ENCODE measurements around the gene EXD2. TPM values are rescaled to one million over a fixed set of nuclear protein-coding genes. Genes with fewer than 3 reads are reported as not detected.

The EXD2 gene
- total RNA-seq, 1 donor from 2014 or later: 31.2 TPM

DNA sequence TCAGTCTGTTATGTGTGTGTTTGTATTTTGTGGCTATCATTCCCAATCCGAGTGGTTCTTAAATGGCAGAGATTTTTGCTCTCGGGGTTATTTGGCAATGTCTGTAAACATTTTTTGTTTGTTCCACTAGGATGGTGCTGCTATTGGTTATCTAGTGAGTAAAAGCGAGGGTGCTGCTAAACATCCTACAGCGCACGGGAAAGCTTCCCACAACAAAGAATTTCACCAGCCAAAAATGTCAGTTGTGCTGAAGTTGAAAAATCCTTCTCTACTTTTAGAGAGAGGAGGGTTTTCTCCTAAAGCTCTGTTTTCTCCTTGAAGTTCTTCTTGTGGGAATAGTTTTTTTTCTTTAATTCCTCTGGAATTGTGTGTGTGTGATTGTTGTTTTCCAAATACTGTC lies 2.4 kb downstream of the EXD2 start:
- H3K27ac Mint-ChIP-seq (ENCODE audit: unreplicated experiment): no peak overlapping the region

DNA sequence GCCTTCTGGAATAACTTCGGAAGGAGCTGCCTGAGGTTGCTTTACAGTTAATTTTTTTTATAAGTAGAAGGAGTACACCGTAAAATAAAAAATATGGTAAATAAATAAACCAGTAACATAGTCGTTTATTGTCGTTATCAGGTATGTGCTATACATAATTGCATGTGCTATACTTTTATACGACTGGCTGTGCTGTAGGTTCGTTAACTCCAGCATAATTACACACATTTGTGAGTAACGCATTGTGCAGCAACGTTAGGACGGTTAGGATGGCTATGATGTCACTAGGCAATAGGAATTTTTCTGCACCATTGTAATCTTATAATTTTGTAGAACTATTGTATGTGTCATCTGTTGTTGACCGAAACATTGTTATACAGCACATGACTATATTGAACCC lies 8.5 kb downstream of the EXD2 start:
- H3K4me1 Mint-ChIP-seq (ENCODE audit: low read depth, unreplicated experiment): no peaks in the 10 kb centered on the region
- TF ChIP-seq, protein P1, sequence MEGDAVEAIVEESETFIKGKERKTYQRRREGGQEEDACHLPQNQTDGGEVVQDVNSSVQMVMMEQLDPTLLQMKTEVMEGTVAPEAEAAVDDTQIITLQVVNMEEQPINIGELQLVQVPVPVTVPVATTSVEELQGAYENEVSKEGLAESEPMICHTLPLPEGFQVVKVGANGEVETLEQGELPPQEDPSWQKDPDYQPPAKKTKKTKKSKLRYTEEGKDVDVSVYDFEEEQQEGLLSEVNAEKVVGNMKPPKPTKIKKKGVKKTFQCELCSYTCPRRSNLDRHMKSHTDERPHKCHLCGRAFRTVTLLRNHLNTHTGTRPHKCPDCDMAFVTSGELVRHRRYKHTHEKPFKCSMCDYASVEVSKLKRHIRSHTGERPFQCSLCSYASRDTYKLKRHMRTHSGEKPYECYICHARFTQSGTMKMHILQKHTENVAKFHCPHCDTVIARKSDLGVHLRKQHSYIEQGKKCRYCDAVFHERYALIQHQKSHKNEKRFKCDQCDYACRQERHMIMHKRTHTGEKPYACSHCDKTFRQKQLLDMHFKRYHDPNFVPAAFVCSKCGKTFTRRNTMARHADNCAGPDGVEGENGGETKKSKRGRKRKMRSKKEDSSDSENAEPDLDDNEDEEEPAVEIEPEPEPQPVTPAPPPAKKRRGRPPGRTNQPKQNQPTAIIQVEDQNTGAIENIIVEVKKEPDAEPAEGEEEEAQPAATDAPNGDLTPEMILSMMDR (IDR thresholded peaks at IDR 0.05; ENCODE audit: partially characterized antibody, unreplicated experiment): no peak
- no peaks in the 10 kb centered on the region for H3K36me3 Mint-ChIP-seq (ENCODE audit: unreplicated experiment)
- H3K27me3 Mint-ChIP-seq (ENCODE audit: unreplicated experiment): no peaks in the 10 kb centered on the region
- DNase-seq: no peak
- peaks cover 2% of the 10 kb centered on the region for H3K9me3 Mint-ChIP-seq (ENCODE audit: unreplicated experiment)
- H3K4me3 Mint-ChIP-seq (ENCODE audit: unreplicated experiment): no peak overlapping the region
- no peak overlapping the region for H3K27ac Mint-ChIP-seq (ENCODE audit: unreplicated experiment)

More for the DNA sequence above, 2.4 kb downstream of the EXD2 start:
- H3K9me3 Mint-ChIP-seq (ENCODE audit: unreplicated experiment): peaks cover 8% of the 10 kb centered on the region
- no peak for DNase-seq
- peaks cover 2% of the 10 kb centered on the region for H3K27me3 Mint-ChIP-seq (ENCODE audit: unreplicated experiment)
- H3K36me3 Mint-ChIP-seq (ENCODE audit: unreplicated experiment): no peaks in the 10 kb centered on the region
- TF ChIP-seq, protein P1 (IDR thresholded peaks at IDR 0.05; ENCODE audit: partially characterized antibody, unreplicated experiment): no peak
- no peak overlapping the region for H3K4me3 Mint-ChIP-seq (ENCODE audit: unreplicated experiment)
- peaks cover 2% of the 10 kb centered on the region for H3K4me1 Mint-ChIP-seq (ENCODE audit: low read depth, unreplicated experiment)

DNA sequence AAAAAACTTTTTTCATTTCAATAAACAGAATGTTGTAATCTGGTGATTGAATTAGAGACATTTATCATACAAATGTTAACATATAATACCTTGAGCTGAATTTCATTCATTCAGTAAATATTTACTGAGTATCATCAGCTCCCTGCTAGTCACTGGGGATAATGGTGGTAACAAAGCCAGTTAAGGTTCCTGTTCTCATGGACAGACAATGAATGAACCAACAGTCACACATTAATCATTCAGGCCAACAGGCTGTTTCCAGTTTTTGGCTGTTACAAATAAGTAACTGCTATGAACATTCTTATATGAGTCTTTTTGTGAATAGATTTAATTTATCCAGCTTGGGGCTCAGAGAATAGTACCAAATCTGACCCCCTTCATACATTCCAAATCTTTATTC lies 13.5 kb downstream of the EXD2 start:
- no peaks in the 10 kb centered on the region for H3K36me3 Mint-ChIP-seq (ENCODE audit: unreplicated experiment)

DNA sequence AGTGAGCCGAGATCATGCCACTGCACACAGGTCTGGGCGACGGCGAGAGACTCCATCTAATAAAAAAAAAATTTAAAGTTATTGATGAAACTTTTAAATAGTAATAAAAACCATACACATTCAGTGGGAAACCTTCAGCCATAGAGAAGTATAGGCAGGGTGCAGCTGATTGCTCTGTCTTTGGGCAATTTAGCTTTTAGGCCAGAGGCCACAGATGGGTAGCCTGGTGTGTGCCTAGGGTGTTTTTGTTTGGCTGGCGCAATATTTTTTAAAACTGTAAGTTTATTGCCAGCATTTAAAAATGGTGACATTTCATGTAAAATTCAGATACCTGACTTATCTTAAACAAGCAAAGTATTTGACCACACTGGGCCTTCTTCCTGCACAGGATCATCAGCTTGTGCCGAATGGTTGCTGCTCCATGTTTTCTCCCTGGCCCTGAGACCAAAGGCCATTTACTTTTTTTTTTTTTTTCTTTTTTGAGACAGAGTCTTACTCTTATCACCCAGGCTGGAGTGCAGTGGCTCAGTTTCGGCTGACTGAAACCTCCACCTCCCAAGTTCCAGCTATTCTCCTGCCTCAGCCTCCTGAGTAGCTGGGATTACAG lies 16.2 kb downstream of the EXD2 start:
- H3K4me1 Mint-ChIP-seq (ENCODE audit: low read depth, unreplicated experiment): no peaks in the 10 kb centered on the region
- H3K9me3 Mint-ChIP-seq (ENCODE audit: unreplicated experiment): no peaks in the 10 kb centered on the region
- no peaks in the 10 kb centered on the region for H3K36me3 Mint-ChIP-seq (ENCODE audit: unreplicated experiment)
- DNase-seq: no peak
- H3K4me3 Mint-ChIP-seq (ENCODE audit: unreplicated experiment): no peak overlapping the region
- no peak overlapping the region for H3K27ac Mint-ChIP-seq (ENCODE audit: unreplicated experiment)
- TF ChIP-seq, protein P1 (IDR thresholded peaks at IDR 0.05; ENCODE audit: partially characterized antibody, unreplicated experiment): no peak
- no peaks in the 10 kb centered on the region for H3K27me3 Mint-ChIP-seq (ENCODE audit: unreplicated experiment)

More for the DNA sequence above, 13.5 kb downstream of the EXD2 start:
- Mint-ChIP-seq H3K4me3 (ENCODE audit: unreplicated experiment) (no peak overlapping the region), H3K27ac (ENCODE audit: unreplicated experiment) (no peak overlapping the region), H3K9me3 (ENCODE audit: unreplicated experiment) (peaks cover 2% of the 10 kb centered on the region), H3K4me1 (ENCODE audit: low read depth, unreplicated experiment) (no peaks in the 10 kb centered on the region), H3K27me3 (ENCODE audit: unreplicated experiment) (no peaks in the 10 kb centered on the region)
- no peak for DNase-seq
- TF ChIP-seq, protein P1 (IDR thresholded peaks at IDR 0.05; ENCODE audit: partially characterized antibody, unreplicated experiment): no peak

DNA sequence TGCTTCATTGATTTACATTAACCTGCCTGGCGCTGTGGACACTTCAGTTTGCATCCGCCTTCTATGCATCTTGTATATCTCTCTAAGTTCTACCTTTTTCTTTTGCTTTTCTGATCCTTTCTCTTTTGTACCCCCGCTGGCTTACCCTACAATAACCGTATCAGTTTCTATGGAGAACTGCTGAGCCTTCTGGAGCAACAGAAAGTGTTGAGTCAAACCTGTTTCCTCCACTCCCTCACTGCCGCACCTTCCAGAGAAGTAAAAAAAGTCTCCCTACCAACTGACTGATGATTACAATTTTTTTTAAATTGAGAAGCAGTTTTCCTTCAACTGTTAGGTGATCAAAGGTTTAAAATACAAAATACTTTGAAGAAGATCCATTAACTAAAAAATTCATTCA lies 17.4 kb downstream of the EXD2 start:
- H3K27ac Mint-ChIP-seq (ENCODE audit: unreplicated experiment): no peak overlapping the region
- TF ChIP-seq, protein P1 (IDR thresholded peaks at IDR 0.05; ENCODE audit: partially characterized antibody, unreplicated experiment): no peak

More for the DNA sequence above, 17.4 kb downstream of the EXD2 start:
- no peaks in the 10 kb centered on the region for H3K4me1 Mint-ChIP-seq (ENCODE audit: low read depth, unreplicated experiment)
- no peaks in the 10 kb centered on the region for H3K27me3 Mint-ChIP-seq (ENCODE audit: unreplicated experiment)
- no peaks in the 10 kb centered on the region for H3K9me3 Mint-ChIP-seq (ENCODE audit: unreplicated experiment)
- no peaks in the 10 kb centered on the region for H3K36me3 Mint-ChIP-seq (ENCODE audit: unreplicated experiment)
- no peak for DNase-seq
- no peak overlapping the region for H3K4me3 Mint-ChIP-seq (ENCODE audit: unreplicated experiment)

All from glutamatergic neuron (in vitro differentiated cells).